A549 (cell line): ENCODE measurements around the gene LRRC51. TPM values are rescaled to one million over a fixed set of nuclear protein-coding genes. Genes with fewer than 3 reads are reported as not detected.

Experiments
- ATAC-seq, 2 experiments: fragments of 200-7000 bp in 1 of 2; fragments of >200 bp in 1 of 2; cut with Nextera tagmentation in 1 of 2; cut with Tn5 transposase in 1 of 2; 3 replicates each; pipeline versions ENCODE4 v1.8.0 to v1.9.1; 2018 to 2020; ENCODE audit warnings: mild to moderate bottlenecking in 1 of 2, moderate library complexity in 1 of 2
- CTCF ChIA-PET: fragments of 300-600 bp; sonication (Branson Sonifier 250); formaldehyde crosslinking; extraction: SDS; loops from one replicate; lab custom pipeline; 2021; ENCODE audit warnings: antibody characterized with exemption, inconsistent platforms; lab: Yijun Ruan, JAX
- POLR2A ChIA-PET: fragments of 350-600 bp; formaldehyde crosslinking; extraction: SDS; loops from one replicate; lab custom pipeline; 2021; ENCODE audit warnings: antibody characterized with exemption, inconsistent platforms; lab: Yijun Ruan, JAX
- DNase-seq, 2 experiments: peaks; one replicate each; pipeline versions ENCODE4 v3.0.0 to v3.0.0-alpha.2; 2011 to 2016; ENCODE audit warnings: low read depth in 1 of 2, low spot score in 1 of 2
- FAIRE-seq: peaks from 2 replicates; lab custom pipeline; 2011; peaks lifted over from hg19 to GRCh38; lab: Jason Lieb, UNC
- H3K27ac ChIP-seq, 2 experiments: fragments of >200 bp; sonication (Bioruptor Twin); formaldehyde crosslinking; 3 replicates each; pipeline ENCODE4 v1.5.1; 2016 to 2017
- H3K4me1 ChIP-seq: fragments of >200 bp; sonication (Bioruptor Twin); formaldehyde crosslinking; 3 replicates; pipeline ENCODE4 v1.6.1; 2016
- H3K4me2 ChIP-seq: fragments of >200 bp; sonication (Bioruptor Twin); formaldehyde crosslinking; 3 replicates; pipeline ENCODE4 v1.6.1; 2016
- H3K4me3 ChIP-seq: fragments of >200 bp; sonication (Bioruptor Twin); formaldehyde crosslinking; 3 replicates; pipeline ENCODE4 v1.5.1; 2016
- H3K9me3 ChIP-seq: fragments of >200 bp; sonication (Bioruptor Twin); formaldehyde crosslinking; 3 replicates; pipeline ENCODE4 v1.6.1; 2016
- BHLHE40 ChIP-seq: IDR thresholded peaks from 2 replicates; pipeline ENCODE4 v1.6.1; 2012; ENCODE audit warnings: low read depth, low read length, inconsistent platforms
- CEBPB ChIP-seq, 2 experiments: fragments of >200 bp in 1 of 2; sonication (Bioruptor Twin) in 1 of 2; formaldehyde crosslinking in 1 of 2; IDR thresholded peaks; 2 replicates each; pipeline ENCODE4 v1.6.1; 2012 to 2016
- CHD2 ChIP-seq: fragments of 150-350 bp; IDR thresholded peaks from 2 replicates; pipeline ENCODE4 v1.6.1; 2014; ENCODE audit warnings: low read length; ENCODE audit not compliant: partially characterized antibody
- CHD4 ChIP-seq: fragments of 200-600 bp; sonication (generic); IDR thresholded peaks from 2 replicates; pipeline ENCODE4 v1.6.1; 2016; ENCODE audit warnings: antibody characterized with exemption, mild to moderate bottlenecking, borderline replicate concordance
- E2F6 ChIP-seq: IDR thresholded peaks from 2 replicates; pipeline ENCODE4 v1.6.1; 2012; ENCODE audit warnings: low read depth, borderline replicate concordance
- EHF ChIP-seq: fragments of 250-450 bp; sonication (Bioruptor Pico); IDR thresholded peaks from 2 replicates; pipeline ENCODE4 v1.5.0; 2020; ENCODE audit warnings: mild to moderate bottlenecking
- EHMT2 ChIP-seq: fragments of 200-600 bp; sonication (generic); IDR thresholded peaks from 2 replicates; pipeline ENCODE4 v1.6.1; 2016; ENCODE audit warnings: antibody characterized with exemption, low read depth, mild to moderate bottlenecking, moderate library complexity
- EP300 ChIP-seq, 2 experiments: fragments of >200 bp; sonication (Bioruptor Twin); formaldehyde crosslinking; IDR thresholded peaks; 2 replicates in 1 of 2; 3 replicates in 1 of 2; pipeline ENCODE4 v1.6.1; 2016 to 2017
- ESRRA ChIP-seq: fragments of 150-350 bp; IDR thresholded peaks from 2 replicates; pipeline ENCODE4 v1.6.1; 2014; ENCODE audit warnings: mild to moderate bottlenecking, low read length, borderline replicate concordance
- FOSB ChIP-seq: fragments of 250-450 bp; sonication (Bioruptor Pico); IDR thresholded peaks from 2 replicates; pipeline ENCODE4 v1.5.0; 2020; ENCODE audit warnings: mild to moderate bottlenecking, moderate library complexity
- FOSL2 ChIP-seq, 2 experiments: fragments of 450-650 bp in 1 of 2; fragments of >200 bp in 1 of 2; sonication (Bioruptor Twin) in 1 of 2; formaldehyde crosslinking; IDR thresholded peaks; 2 replicates each; pipeline versions ENCODE4 v1.5.0 to v1.6.1; 2016 to 2020; ENCODE audit warnings: mild to moderate bottlenecking in 1 of 2, moderate library complexity in 1 of 2
- FOXS1 ChIP-seq: fragments of 250-450 bp; sonication (Bioruptor Pico); IDR thresholded peaks from 2 replicates; pipeline ENCODE4 v1.5.0; 2020; ENCODE audit warnings: mild to moderate bottlenecking, moderate library complexity
- GATA3 ChIP-seq: IDR thresholded peaks from 2 replicates; pipeline ENCODE4 v1.6.1; 2012; ENCODE audit warnings: borderline replicate concordance
- HEYL ChIP-seq: fragments of 250-450 bp; sonication (Bioruptor Pico); IDR thresholded peaks from 2 replicates; pipeline ENCODE4 v1.8.0; 2021; ENCODE audit warnings: mild to moderate bottlenecking, moderate library complexity
- HMGXB4 ChIP-seq: fragments of 250-450 bp; sonication (Bioruptor Pico); IDR thresholded peaks from 2 replicates; pipeline ENCODE4 v1.5.0; 2021; ENCODE audit warnings: mild to moderate bottlenecking, moderate library complexity, borderline replicate concordance
- HOXA7 ChIP-seq: fragments of 250-450 bp; sonication (Bioruptor Pico); IDR thresholded peaks from 2 replicates; pipeline ENCODE4 v1.5.0; 2020; ENCODE audit warnings: mild to moderate bottlenecking, moderate library complexity
- KDM5A ChIP-seq: fragments of 200-600 bp; sonication (generic); IDR thresholded peaks from 2 replicates; pipeline ENCODE4 v1.6.1; 2016; ENCODE audit warnings: antibody characterized with exemption, mild to moderate bottlenecking
- MAFK ChIP-seq: fragments of 450-650 bp; IDR thresholded peaks from 2 replicates; pipeline ENCODE4 v1.6.1; 2014; ENCODE audit not compliant: partially characterized antibody
- MAZ ChIP-seq: fragments of 150-350 bp; IDR thresholded peaks from 2 replicates; pipeline ENCODE4 v1.6.1; 2014; ENCODE audit warnings: antibody characterized with exemption, low read depth, low read length, borderline replicate concordance
- MYC ChIP-seq: IDR thresholded peaks from 2 replicates; pipeline ENCODE4 v1.6.1; 2012; ENCODE audit warnings: mild to moderate bottlenecking, inconsistent platforms, low read length, improper control_type of control experiment, borderline replicate concordance
- NFE2L2 ChIP-seq: fragments of 150-350 bp; conservative IDR thresholded peaks from 2 replicates; pipeline ENCODE4 v1.6.1; 2014; ENCODE audit warnings: low read length
- NPAS2 ChIP-seq: fragments of 250-450 bp; sonication (Bioruptor Pico); IDR thresholded peaks from 2 replicates; pipeline ENCODE4 v1.8.0; 2022; ENCODE audit warnings: mild to moderate bottlenecking, moderate library complexity, borderline replicate concordance
- PHF8 ChIP-seq: fragments of 200-600 bp; sonication (generic); IDR thresholded peaks from 2 replicates; pipeline ENCODE4 v1.6.1; 2016; ENCODE audit warnings: low read depth, mild to moderate bottlenecking, antibody characterized with exemption, moderate library complexity, borderline replicate concordance
- POLR2A ChIP-seq: IDR thresholded peaks from 2 replicates; pipeline ENCODE4 v1.6.1; 2012; ENCODE audit warnings: mild to moderate bottlenecking, low read length
- RAD21 ChIP-seq, 2 experiments: fragments of >200 bp in 1 of 2; sonication (Bioruptor Twin) in 1 of 2; formaldehyde crosslinking in 1 of 2; IDR thresholded peaks in 1 of 2; conservative IDR thresholded peaks in 1 of 2; 2 replicates in 1 of 2; 3 replicates in 1 of 2; pipeline ENCODE4 v1.6.1; 2012 to 2018; ENCODE audit warnings: inconsistent platforms in 1 of 2
- RCOR1 ChIP-seq: fragments of 150-350 bp; IDR thresholded peaks from 2 replicates; pipeline ENCODE4 v1.6.1; 2014; ENCODE audit warnings: antibody characterized with exemption, low read length, low read depth
- RFX5 ChIP-seq: fragments of 450-650 bp; IDR thresholded peaks from 2 replicates; pipeline ENCODE4 v1.7.1; 2014; ENCODE audit warnings: antibody characterized with exemption, mild to moderate bottlenecking, moderate library complexity
- SMC3 ChIP-seq: fragments of >200 bp; sonication (Bioruptor Twin); formaldehyde crosslinking; IDR thresholded peaks from 3 replicates; pipeline ENCODE4 v1.6.1; 2018; ENCODE audit warnings: inconsistent platforms
- SREBF2 ChIP-seq: fragments of 450-650 bp; IDR thresholded peaks from 2 replicates; pipeline ENCODE4 v1.6.1; 2014; ENCODE audit warnings: mild to moderate bottlenecking, moderate library complexity
- ZSCAN20 ChIP-seq: fragments of 250-450 bp; sonication (Bioruptor Pico); IDR thresholded peaks from 2 replicates; pipeline ENCODE4 v1.8.0; 2022; ENCODE audit warnings: mild to moderate bottlenecking, moderate library complexity
- WGBS: methylation state at CpG from one replicate; pipeline ENCODE4 v1.1.6; 2017; ENCODE audit errors: missing lambda C conversion rate; 5-methylcytosine and 5-hydroxymethylcytosine counted together
- polyA plus RNA-seq, 4 experiments: library from polyadenylated mRNA; depleted of rRNA in 3 of 4; stranded (reverse); fragments of >200 nt; fragmentation: RNase III in 1 of 4; extraction: RNeasy Plus Mini Kit Qiagen cat#74134 plus additional on column Dnase treatment in 1 of 4; gene quantifications; 2 replicates in 3 of 4; 3 replicates in 1 of 4; pipeline ENCODE4 v1.2.3, GENCODE V29; 2011 to 2017
- TF ChIP-seq, protein P1 (sequence below): fragments of >200 bp; sonication (Bioruptor Twin); formaldehyde crosslinking; IDR thresholded peaks from 3 replicates; pipeline ENCODE4 v1.5.1; 2016

Gene LRRC51
- polyA plus RNA-seq, 2 of the 4 experiments (the other 2 are of a cell fraction) = 8.2 to 14.3 TPM

DNA sequence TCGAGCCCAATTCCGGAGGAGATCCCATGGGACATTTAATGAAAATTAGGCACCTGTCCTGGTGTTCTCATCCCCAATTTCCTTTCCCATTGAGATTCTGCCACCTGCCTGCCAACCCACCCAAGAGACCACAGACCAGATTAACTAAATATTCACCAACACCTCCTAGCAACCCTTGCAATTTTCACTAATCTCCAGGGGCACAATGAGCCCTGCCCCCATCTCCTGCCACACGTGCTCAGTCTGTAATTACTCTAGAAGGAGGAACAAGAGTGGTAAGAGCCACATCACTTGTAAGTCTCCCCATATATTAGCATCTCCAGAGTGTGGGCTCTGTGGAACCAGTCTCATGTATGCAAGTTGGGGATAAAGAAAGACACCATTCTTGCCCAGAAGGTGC, 44.0 kb upstream of the LRRC51 start:
- no peak for ATAC-seq
- Histone ChIP-seq H3K4me2 (no peak overlapping the region), H3K27ac (no peak overlapping the region), H3K9me3 (no peaks in the 10 kb centered on the region), H3K4me1 (peaks cover 25% of the 10 kb centered on the region), H3K4me3 (no peak overlapping the region)
- CTCF ChIA-PET = interaction anchor here (0.6 to 10.4 kb wide), 3 partner anchors 12 to 56 kb away, joined by 3 to 123 read pairs (median 11); no protein-coding TSS in a partner anchor
- FAIRE-seq = no peak
- WGBS = 89% methylated on average over 3 of the region's 3 CpGs
- no peak for DNase-seq
- POLR2A ChIA-PET = no interaction called here
- TF ChIP-seq, protein P1, sequence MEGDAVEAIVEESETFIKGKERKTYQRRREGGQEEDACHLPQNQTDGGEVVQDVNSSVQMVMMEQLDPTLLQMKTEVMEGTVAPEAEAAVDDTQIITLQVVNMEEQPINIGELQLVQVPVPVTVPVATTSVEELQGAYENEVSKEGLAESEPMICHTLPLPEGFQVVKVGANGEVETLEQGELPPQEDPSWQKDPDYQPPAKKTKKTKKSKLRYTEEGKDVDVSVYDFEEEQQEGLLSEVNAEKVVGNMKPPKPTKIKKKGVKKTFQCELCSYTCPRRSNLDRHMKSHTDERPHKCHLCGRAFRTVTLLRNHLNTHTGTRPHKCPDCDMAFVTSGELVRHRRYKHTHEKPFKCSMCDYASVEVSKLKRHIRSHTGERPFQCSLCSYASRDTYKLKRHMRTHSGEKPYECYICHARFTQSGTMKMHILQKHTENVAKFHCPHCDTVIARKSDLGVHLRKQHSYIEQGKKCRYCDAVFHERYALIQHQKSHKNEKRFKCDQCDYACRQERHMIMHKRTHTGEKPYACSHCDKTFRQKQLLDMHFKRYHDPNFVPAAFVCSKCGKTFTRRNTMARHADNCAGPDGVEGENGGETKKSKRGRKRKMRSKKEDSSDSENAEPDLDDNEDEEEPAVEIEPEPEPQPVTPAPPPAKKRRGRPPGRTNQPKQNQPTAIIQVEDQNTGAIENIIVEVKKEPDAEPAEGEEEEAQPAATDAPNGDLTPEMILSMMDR = no peak
- no peak for TF ChIP-seq EP300 (IDR thresholded peaks at IDR 0.05)
- no peak for TF ChIP-seq MAZ
- no peak for TF ChIP-seq HEYL (CRISPR knock-in tag)
- no peak for TF ChIP-seq ESRRA
- no peak for TF ChIP-seq FOXS1 (CRISPR knock-in tag)
- no peak for TF ChIP-seq NPAS2
- TF ChIP-seq BHLHE40 = no peak
- TF ChIP-seq PHF8 = no peak
- TF ChIP-seq SMC3 = no peak
- no peak for TF ChIP-seq HOXA7 (CRISPR knock-in tag)
- TF ChIP-seq FOSL2 (IDR thresholded peaks at IDR 0.05) = no peak
- TF ChIP-seq FOSL2 (CRISPR knock-in tag; IDR thresholded peaks at IDR 0.05) = no peak
- TF ChIP-seq HMGXB4 (CRISPR knock-in tag) = no peak
- no peak for TF ChIP-seq ZSCAN20 (CRISPR knock-in tag)
- no peak for TF ChIP-seq MYC
- no peak for TF ChIP-seq RCOR1
- no peak for TF ChIP-seq POLR2A
- TF ChIP-seq CHD4 = no peak

DNA sequence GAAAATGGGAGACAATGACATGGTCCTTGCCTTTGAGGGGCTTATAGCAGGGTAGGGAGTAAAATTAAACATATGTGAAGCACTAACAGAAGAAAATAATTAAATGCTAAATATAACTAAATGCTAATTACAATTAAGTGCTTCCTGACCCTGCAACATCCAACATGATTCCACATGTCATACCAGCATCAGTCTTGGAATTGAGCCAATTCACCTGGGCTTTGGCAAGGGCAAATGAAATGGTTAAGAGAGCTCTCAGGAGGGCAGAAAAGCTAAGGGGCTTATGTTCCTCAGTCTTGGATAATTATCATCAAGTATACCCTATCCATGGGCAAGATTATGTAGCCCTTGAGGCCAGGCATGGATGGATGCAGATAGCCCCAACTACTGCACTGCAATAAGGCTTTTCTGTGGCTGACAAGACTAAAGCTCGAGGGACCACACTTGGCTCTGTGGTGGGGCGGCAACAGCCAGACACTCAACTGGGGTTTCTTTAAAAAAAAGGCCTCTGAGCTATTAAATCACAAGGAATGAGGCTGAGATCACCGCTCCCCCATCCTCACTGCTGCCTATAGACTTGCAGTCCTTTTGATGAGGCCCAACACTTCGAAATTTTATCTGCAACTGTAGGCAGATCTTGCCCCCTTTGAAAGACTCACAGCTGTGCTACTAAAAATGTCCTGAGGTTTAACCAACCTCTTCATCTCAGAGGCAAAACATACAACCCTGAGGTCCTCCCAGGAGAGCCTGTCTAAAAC, 42.9 kb upstream of the LRRC51 start:
- H3K4me2 ChIP-seq = peak overlapping the region; percentile 98
- ATAC-seq (no peak), DNase-seq (no peak), FAIRE-seq (no peak)
- TF ChIP-seq RAD21 (conservative IDR thresholded peaks at IDR 0.05 in 1 of 2, IDR thresholded peaks at IDR 0.05 in 1 of 2) (no peak), CHD2 (no peak), EHF (CRISPR knock-in tag) (no peak), SREBF2 (no peak), FOXS1 (CRISPR knock-in tag) (no peak), BHLHE40 (no peak), HOXA7 (CRISPR knock-in tag) (no peak), MAFK (no peak), RFX5 (no peak), PHF8 (no peak), CHD4 (no peak), NFE2L2 (no peak), SMC3 (no peak), CEBPB (IDR thresholded peaks at IDR 0.05) (no peak), KDM5A (no peak), FOSB (no peak), GATA3 (no peak), EHMT2 (no peak), E2F6 (no peak)
- H3K27ac ChIP-seq = peak overlapping the region in 1 of 2 experiments; percentile 93; a peak in 3 of 6 replicates
- H3K4me3 ChIP-seq = no peak overlapping the region
- POLR2A ChIA-PET = no interaction called here
- no peaks in the 10 kb centered on the region for H3K9me3 ChIP-seq
- CTCF ChIA-PET = interaction anchor here (1.1 to 10.4 kb wide), 6 partner anchors 8 to 476 kb away, joined by 3 to 123 read pairs (median 8); no protein-coding TSS in a partner anchor
- 95% methylated on average over 4 of the region's 4 CpGs for WGBS
- H3K4me1 ChIP-seq = peaks cover 33% of the 10 kb centered on the region
